PC-3 (cell line): ENCODE results near the gene ADGRL3. TPM values are rescaled to one million over a fixed set of nuclear protein-coding genes. Genes with fewer than 3 reads are reported as not detected.

Experiments used
- ATAC-seq: fragments of 200-7000 bp; cut with Tn5 transposase; 2 replicates; pipeline ENCODE4 v1.9.1; 2020; ENCODE audit warnings: mild to moderate bottlenecking, moderate library complexity
- BruUV-seq: library from RNA; stranded (reverse); fragments of 400-500 nt; replicated peaks from 2 replicates; lab custom pipeline; 2021; lab: Mats Ljungman, UMichigan
- CTCF ChIA-PET: fragments of 300-600 bp; sonication (Branson Sonifier 250); formaldehyde crosslinking; loops from one replicate; lab custom pipeline; 2022; ENCODE audit warnings: antibody characterized with exemption; lab: Charles Lee
- POLR2A ChIA-PET: fragments of 300-600 bp; sonication (Branson Sonifier 250); formaldehyde crosslinking; loops from one replicate; lab custom pipeline; 2022; ENCODE audit warnings: antibody characterized with exemption; ENCODE audit not compliant: unreplicated experiment; lab: Charles Lee
- DNase-seq: peaks from one replicate; pipeline ENCODE4 v3.0.0-alpha.2; 2015
- H2AFZ ChIP-seq: fragments of 300-600 bp; sonication (generic); 2 replicates; pipeline ENCODE4 v1.6.0; 2016; ENCODE audit warnings: antibody characterized with exemption, low read length
- H3F3A ChIP-seq: fragments of 300-600 bp; sonication (generic); one replicate; pipeline ENCODE4 v1.6.0; 2017; ENCODE audit warnings: antibody characterized with exemption, low read length, control low read depth, mild to moderate bottlenecking; ENCODE audit not compliant: unreplicated experiment
- H3K27ac ChIP-seq: fragments of 300-600 bp; sonication (generic); 2 replicates; pipeline ENCODE4 v1.5.1; 2016; ENCODE audit warnings: mild to moderate bottlenecking, low read length
- H3K27me3 ChIP-seq: fragments of 300-600 bp; sonication (generic); 2 replicates; pipeline ENCODE4 v1.6.1; 2016; ENCODE audit warnings: low read length, mixed read lengths
- H3K36me3 ChIP-seq: fragments of 300-600 bp; sonication (generic); 2 replicates; pipeline ENCODE4 v1.6.1; 2016; ENCODE audit warnings: low read depth, mixed run types, low read length, mixed read lengths
- H3K4me1 ChIP-seq: fragments of 300-600 bp; sonication (generic); 2 replicates; pipeline ENCODE4 v1.5.1; 2016; ENCODE audit warnings: low read length; ENCODE audit not compliant: insufficient read depth
- H3K4me2 ChIP-seq: fragments of 300-600 bp; sonication (generic); 2 replicates; pipeline ENCODE4 v1.6.0; 2016; ENCODE audit warnings: low read length
- H3K4me3 ChIP-seq: fragments of 300-600 bp; sonication (generic); 2 replicates; pipeline ENCODE4 v1.5.1; 2016; ENCODE audit warnings: mild to moderate bottlenecking, low read length, mixed read lengths
- H3K79me2 ChIP-seq: fragments of 300-600 bp; sonication (generic); 2 replicates; pipeline ENCODE4 v1.6.1; 2017; ENCODE audit warnings: low read length, mixed read lengths
- H3K9ac ChIP-seq: fragments of 300-600 bp; sonication (generic); 2 replicates; pipeline ENCODE4 v1.6.0; 2016; ENCODE audit warnings: mild to moderate bottlenecking, low read length
- H3K9me2 ChIP-seq: fragments of 300-600 bp; sonication (generic); replicated peaks from 2 replicates; pipeline ENCODE4 v1.6.1; 2016; ENCODE audit warnings: mixed run types, low read length, mixed read lengths
- H3K9me3 ChIP-seq: fragments of 300-600 bp; sonication (generic); 2 replicates; pipeline ENCODE4 v1.6.1; 2016; ENCODE audit warnings: low read length, mixed read lengths
- H4K20me1 ChIP-seq: fragments of 300-600 bp; sonication (generic); 2 replicates; pipeline ENCODE4 v1.6.1; 2016; ENCODE audit warnings: low read length, mixed read lengths
- EZH2 ChIP-seq: fragments of 300-600 bp; sonication (generic); IDR thresholded peaks from one replicate; pipeline ENCODE4 v1.6.1; 2017; ENCODE audit warnings: antibody characterized with exemption, mild to moderate bottlenecking, low read length; ENCODE audit not compliant: unreplicated experiment
- EZH2phosphoT487 ChIP-seq: fragments of 300-600 bp; sonication (generic); IDR thresholded peaks from 2 replicates; pipeline ENCODE4 v1.6.1; 2018; ENCODE audit warnings: mild to moderate bottlenecking, antibody characterized with exemption, low read length, borderline replicate concordance
- intact Hi-C: fragments of 100-400 bp; cut with micrococcal nuclease; formaldehyde crosslinking; loops from 2 replicates; pipeline ENCODE4 v1.9.0; 2023
- total RNA-seq: library from RNA; depleted of rRNA; stranded (reverse); fragments of >200 nt; gene quantifications from 2 replicates; pipeline ENCODE4 v1.2.3, GENCODE V29; 2014
- TF ChIP-seq, protein P1 (sequence below): fragments of 300-600 bp; sonication (generic); conservative IDR thresholded peaks from 2 replicates; pipeline ENCODE4 v1.5.1; 2017; ENCODE audit warnings: antibody characterized with exemption, low read depth, mild to moderate bottlenecking, low read length

The ADGRL3 gene
- total RNA-seq, 1 experiment from 2014 or later, result 0.66 TPM

DNA sequence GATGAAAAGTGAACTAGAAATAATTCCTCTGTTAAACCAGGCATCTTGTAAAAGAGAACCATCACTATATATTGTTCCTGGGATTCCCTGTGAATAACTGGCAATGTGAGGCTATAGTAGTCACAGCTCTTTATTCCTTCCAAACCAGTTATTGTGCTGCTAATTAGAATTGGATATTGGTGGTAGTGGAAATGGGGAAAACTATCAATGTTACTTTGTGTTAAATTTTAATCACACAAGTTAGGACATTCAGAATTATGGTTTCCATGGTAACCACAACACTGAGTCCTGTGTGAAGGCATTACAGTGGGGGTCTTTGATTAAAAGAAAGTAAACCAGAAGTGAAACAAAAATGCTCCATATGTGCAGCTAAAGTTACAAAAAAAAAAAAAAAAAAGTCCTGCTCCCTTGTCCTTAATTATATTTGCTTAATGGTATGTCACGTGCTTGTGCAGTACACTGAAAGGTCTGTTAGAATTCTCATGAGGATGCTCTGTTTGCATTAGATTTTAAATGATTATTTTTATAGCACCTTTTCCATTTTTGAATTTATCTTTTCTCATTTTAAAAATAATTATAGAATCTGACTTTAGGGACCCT lies 200.4 kb downstream of the ADGRL3 start:
- TF ChIP-seq, protein P1, sequence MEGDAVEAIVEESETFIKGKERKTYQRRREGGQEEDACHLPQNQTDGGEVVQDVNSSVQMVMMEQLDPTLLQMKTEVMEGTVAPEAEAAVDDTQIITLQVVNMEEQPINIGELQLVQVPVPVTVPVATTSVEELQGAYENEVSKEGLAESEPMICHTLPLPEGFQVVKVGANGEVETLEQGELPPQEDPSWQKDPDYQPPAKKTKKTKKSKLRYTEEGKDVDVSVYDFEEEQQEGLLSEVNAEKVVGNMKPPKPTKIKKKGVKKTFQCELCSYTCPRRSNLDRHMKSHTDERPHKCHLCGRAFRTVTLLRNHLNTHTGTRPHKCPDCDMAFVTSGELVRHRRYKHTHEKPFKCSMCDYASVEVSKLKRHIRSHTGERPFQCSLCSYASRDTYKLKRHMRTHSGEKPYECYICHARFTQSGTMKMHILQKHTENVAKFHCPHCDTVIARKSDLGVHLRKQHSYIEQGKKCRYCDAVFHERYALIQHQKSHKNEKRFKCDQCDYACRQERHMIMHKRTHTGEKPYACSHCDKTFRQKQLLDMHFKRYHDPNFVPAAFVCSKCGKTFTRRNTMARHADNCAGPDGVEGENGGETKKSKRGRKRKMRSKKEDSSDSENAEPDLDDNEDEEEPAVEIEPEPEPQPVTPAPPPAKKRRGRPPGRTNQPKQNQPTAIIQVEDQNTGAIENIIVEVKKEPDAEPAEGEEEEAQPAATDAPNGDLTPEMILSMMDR, result no peak
- TF ChIP-seq EZH2 (no peak), EZH2phosphoT487 (no peak)
- Histone ChIP-seq H2AFZ (no peak overlapping the region), H3K4me3 (no peak overlapping the region), H3K36me3 (no peaks in the 10 kb centered on the region), H3K9me3 (no peaks in the 10 kb centered on the region), H3K27ac (no peak overlapping the region), H3K4me1 (peaks cover 14% of the 10 kb centered on the region), H4K20me1 (no peaks in the 10 kb centered on the region), H3K79me2 (no peaks in the 10 kb centered on the region), H3K9me2 (no peaks in the 10 kb centered on the region), H3K4me2 (no peak overlapping the region), H3F3A (no peaks in the 10 kb centered on the region), H3K9ac (no peak overlapping the region), H3K27me3 (no peaks in the 10 kb centered on the region)
- POLR2A ChIA-PET, result interaction anchor here (0.7 kb wide), 1 partner anchor 522 kb away, joined by 6 read pairs; no protein-coding TSS in a partner anchor
- intact Hi-C loops, result loop anchor here (10.0 kb wide), 4 partner anchors 104 to 536 kb away; no protein-coding TSS in a partner anchor
- CTCF ChIA-PET, result no interaction called here
- DNase-seq (no peak), ATAC-seq (no peak)
- BruUV-seq, result no TSS peak

DNA sequence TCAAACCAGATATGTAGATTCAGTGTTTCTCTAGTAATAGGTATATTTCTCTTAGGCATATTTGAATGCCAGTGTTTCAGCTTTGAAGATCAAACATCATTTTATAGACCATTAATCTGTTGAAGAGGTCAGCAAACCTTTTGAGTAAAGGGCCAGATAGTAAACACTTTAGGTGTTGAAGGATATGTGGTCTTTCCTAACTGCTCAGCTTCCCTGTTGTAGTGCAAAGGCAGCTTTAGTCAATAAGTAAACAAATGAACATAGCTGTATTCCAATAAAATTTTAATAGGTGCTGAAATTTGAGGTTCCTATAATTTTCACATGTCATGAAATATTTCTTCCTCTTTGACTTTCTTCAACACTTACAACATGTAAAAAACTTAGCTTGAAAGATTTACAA lies 201.6 kb downstream of the ADGRL3 start:
- peak; percentile 78 for DNase-seq
- H3K27me3 ChIP-seq, result no peaks in the 10 kb centered on the region
- ChIA-PET CTCF (no interaction called here), POLR2A (interaction anchor here (0.5 kb wide), 1 partner anchor 718 kb away, joined by 3 read pairs; no protein-coding TSS in a partner anchor)
- H3K4me1 ChIP-seq, result peaks cover 17% of the 10 kb centered on the region
- 0 out of 2 replicates have a peak overlapping the region, but pooled peaks have one; percentile 9 for H3K4me2 ChIP-seq
- no TSS peak for BruUV-seq
- H2AFZ ChIP-seq, result no peak overlapping the region
- TF ChIP-seq EZH2, result no peak
- TF ChIP-seq, protein P1, result no peak
- no peak for TF ChIP-seq EZH2phosphoT487
- H3K9me2 ChIP-seq, result no peaks in the 10 kb centered on the region
- no peaks in the 10 kb centered on the region for H3K9me3 ChIP-seq
- no peak overlapping the region for H3K9ac ChIP-seq
- peak; percentile 85 for ATAC-seq
- intact Hi-C loops, result loop anchor here (1.0 to 10.0 kb wide), 5 partner anchors 61 to 537 kb away; no protein-coding TSS in a partner anchor
- no peaks in the 10 kb centered on the region for H3K36me3 ChIP-seq
- H4K20me1 ChIP-seq, result no peaks in the 10 kb centered on the region
- H3F3A ChIP-seq, result no peaks in the 10 kb centered on the region
- no peak overlapping the region for H3K4me3 ChIP-seq
- H3K27ac ChIP-seq, result no peak overlapping the region
- H3K79me2 ChIP-seq, result no peaks in the 10 kb centered on the region

DNA sequence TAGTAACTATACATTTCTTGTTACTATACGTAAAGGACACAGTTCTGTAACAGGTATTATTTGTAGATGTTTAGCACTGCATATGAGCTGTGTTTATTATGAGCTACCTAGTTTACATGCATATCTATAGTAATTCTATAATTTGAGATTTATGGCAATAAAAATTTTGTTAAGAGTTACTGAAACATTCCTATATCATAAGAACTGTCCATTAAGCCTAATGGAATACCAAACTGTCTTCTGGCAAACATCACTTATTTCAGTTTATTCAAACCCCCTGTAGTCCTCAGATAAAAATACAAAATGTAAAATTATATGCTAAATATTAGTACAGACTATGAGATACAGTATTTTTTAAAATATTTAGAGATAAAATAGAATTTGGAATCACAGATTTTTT lies 205.2 kb downstream of the ADGRL3 start:
- no peak overlapping the region for H2AFZ ChIP-seq
- BruUV-seq, result no TSS peak
- H3K9me2 ChIP-seq, result no peaks in the 10 kb centered on the region
- no peak for ATAC-seq
- no peaks in the 10 kb centered on the region for H3K9me3 ChIP-seq
- no peaks in the 10 kb centered on the region for H3K79me2 ChIP-seq
- no peak for DNase-seq
- ChIA-PET CTCF (no interaction called here), POLR2A (no interaction called here)
- intact Hi-C loops, result loop anchor here (10.0 kb wide), 4 partner anchors 99 to 541 kb away; no protein-coding TSS in a partner anchor
- no peak overlapping the region for H3K27ac ChIP-seq
- H3K9ac ChIP-seq, result no peak overlapping the region
- H3K4me1 ChIP-seq, result peaks cover 24% of the 10 kb centered on the region
- H3K27me3 ChIP-seq, result no peaks in the 10 kb centered on the region
- no peak overlapping the region for H3K4me2 ChIP-seq
- H3F3A ChIP-seq, result no peaks in the 10 kb centered on the region
- H3K4me3 ChIP-seq, result no peak overlapping the region
- TF ChIP-seq, protein P1, result no peak
- TF ChIP-seq EZH2phosphoT487 (no peak), EZH2 (no peak)
- no peaks in the 10 kb centered on the region for H4K20me1 ChIP-seq
- H3K36me3 ChIP-seq, result no peaks in the 10 kb centered on the region
